ENCODE results near the gene SEMA3E.
"Not testable (repeated sequence)": the region's sequence is repeated elsewhere in the genome, so short reads cannot be mapped to it uniquely, and the experiment has no call there.

Gene SEMA3E

DNA sequence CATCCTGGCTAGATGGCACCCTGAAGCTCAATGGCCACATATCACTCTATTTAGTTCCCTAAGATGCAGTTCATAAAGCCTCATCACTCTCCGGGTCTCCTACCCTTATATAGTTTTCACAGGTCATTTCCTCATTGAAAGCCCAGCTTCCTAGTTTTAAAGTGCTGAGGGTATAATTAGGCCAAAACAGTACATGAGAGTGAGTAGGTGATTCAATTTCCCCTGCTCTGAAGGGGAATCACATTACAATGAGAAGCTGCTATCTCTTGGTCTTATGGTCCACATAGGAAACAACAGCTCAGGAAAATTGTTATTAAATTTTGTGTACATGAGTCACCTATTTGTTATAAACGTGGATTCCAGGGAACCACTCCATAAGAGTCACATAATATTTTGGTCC, 162.0 kb downstream of the SEMA3E start:
- no peak for DNase-seq (ENCODE audit: low spot score)

DNA sequence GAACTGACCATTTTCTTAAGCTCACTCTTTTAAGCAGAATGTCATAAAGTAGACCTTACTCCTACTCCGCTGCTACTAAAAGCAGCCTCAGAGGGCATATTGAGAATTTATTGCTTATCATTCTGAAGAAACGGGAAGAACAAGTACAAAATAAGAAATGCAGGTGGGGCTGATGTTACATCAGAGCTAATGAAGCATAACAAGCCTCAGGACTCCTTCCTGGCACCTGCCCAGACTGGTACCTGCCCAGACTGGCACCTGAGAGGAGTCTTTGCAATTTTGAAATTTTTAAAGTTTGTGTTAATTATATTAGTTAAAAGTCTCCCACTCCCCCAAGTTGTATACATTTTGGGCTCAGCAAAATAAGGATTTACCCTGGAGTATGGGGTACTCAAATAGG, 162.4 kb downstream of the SEMA3E start:
- no peak for DNase-seq (ENCODE audit: low spot score)

DNA sequence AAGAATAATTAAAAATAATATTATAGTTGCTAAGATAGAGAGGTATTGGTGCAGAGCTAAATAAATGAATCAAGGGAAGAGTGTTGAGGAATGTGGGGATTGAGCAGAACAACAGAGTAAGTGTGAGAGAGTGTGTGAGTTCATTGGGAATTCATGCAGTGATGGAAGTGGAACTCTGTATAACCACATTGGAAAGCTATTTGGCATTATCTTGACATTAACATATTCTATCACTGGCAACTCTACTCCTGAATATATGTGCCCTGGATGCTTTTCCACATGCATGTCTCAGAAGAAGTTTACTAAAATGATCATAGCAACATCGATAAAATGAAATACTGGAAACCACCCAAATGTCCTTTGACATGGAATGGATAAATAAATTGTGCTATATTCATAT, 164.1 kb downstream of the SEMA3E start:
- no peak for DNase-seq (ENCODE audit: low spot score)

DNA sequence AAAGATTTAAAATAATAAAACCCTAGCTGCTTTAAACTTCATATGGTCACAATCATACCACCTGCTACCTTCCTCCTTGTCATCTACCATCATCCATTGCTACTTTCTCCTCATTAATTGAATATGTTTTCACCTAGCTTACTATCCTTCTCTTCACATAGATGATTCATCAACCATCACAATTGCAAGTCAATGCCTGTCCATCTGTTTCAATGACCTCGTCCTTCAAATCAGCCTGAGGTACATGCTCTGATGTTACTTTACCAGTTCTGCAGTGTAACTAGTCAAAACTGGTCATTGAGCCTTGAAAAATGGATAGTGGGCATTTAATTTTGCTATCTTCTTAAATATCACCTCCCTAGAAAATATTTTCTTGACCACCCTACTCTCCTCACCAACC, 164.7 kb downstream of the SEMA3E start:
- no peak for DNase-seq (ENCODE audit: low spot score)

DNA sequence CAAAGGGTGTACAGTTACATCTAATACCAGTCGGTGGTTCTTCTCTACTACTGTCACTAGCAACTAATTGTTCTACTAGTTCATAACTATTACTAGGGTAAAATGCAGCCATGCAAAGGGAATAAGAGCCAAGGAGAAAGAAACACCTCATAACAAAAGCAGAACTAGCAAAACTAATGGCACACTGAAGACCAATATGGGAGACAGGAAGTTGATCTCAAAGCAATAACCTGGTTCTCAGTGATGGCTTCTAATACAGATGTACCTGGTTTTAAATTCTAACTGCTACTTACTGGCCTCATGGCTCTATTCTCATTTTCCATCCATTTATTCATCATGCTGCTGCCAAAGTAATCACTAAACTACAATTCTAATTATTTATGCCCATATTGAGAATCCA, 170.3 kb downstream of the SEMA3E start:
- DNase-seq (ENCODE audit: low spot score) = no peak

DNA sequence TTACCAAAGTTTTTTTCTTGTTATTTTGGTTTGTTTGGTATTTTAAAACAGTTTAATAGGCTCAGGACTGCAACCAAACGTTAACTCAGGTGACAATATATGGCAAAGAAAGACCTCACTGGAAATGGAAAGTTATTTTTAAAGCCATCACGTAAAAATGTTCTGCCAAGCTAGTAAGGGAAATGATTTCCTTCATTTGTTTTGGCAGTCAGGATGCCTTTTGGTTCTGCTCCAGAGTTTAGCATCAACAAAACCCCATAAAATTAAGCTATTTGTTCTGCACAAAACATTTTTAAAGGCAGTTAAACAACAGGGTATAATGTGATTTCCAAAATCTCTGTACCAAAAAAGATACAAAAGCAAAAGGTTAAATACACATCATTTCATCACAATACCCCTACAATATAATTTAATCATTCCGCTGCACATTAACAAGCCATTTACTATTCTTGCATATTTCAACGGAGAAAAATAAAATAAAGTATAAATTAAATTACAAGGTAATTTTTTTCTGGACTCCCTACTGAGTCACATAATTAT, 172.4 kb downstream of the SEMA3E start:
- no peak for DNase-seq (ENCODE audit: low spot score)

DNA sequence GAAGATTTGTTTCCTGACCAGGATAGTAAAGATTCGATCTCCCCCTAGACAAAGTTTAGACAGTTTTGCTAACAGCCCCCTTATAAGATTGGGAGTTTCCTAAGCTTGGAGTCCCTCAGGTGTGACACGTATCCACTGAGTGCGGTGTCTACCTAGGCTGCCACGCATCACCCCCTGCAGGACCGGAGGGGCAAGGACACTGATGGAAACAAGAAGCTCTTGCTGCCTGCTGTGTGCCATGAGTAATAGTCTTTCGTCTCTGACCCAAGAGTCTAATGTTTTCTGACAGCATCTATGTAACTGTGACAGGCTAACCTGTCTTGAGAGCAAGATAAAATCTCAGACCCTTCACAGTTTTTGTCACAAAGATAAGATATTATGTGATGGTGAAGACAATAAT, 173.5 kb downstream of the SEMA3E start:
- DNase-seq (ENCODE audit: low spot score) = no peak

DNA sequence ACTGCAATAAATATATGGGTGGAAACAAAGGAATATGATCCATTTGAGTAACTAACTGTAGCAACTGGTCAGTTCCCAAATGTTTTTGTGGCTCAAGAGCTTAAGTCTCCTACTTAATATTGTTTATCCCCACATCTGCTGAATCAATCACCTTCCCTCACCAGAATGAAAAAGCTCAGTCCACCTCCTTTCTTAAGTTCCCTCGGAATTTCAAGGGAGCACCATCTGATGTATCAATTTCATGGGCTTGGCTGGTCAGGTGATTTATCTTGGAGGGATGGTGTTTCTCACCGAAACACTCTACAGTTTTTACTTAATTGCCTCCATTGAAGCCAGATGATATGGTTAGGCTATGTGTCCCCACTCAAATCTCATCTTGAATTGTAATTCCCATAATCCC, 176.6 kb downstream of the SEMA3E start:
- DNase-seq (ENCODE audit: low spot score) = no peak

DNA sequence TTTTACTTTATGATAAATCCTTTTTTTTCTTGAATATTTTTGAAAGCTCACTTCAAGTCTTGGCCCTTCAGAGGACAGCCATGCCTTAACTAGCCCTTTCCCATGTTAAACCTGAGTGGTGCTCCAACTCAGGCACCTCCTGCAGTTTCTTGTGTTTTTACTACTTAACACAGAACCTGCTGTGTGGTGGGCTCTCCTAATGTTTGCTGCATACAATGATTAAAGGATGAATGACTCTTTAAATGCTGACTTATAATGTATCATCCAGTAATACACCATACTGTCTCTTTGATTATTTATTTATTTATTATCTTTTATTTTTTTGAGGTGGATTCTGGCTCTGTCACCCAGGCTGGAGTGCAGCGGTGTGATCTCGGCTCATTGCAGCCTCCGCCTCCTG, 179.4 kb downstream of the SEMA3E start:
- DNase-seq (ENCODE audit: low spot score) = no peak

DNA sequence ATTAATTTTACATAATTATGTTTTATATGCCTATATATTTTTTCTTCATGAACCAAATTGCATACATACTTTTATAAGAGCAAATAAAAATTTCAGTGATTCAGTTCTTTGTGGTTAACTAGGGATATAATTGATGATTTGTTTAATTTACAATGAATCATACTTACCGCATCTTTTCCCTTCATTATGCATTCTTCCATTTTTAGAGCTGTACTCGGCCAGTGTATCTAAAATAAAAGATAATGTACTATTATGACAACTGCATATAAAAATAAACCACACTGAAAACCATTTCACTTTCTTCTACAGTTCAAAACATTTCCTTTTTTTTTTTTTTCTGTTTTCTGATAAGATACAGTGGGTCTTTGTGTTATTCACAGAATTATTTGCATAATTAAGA, 179.9 kb downstream of the SEMA3E start:
- DNase-seq (ENCODE audit: low spot score) = no peak

DNA sequence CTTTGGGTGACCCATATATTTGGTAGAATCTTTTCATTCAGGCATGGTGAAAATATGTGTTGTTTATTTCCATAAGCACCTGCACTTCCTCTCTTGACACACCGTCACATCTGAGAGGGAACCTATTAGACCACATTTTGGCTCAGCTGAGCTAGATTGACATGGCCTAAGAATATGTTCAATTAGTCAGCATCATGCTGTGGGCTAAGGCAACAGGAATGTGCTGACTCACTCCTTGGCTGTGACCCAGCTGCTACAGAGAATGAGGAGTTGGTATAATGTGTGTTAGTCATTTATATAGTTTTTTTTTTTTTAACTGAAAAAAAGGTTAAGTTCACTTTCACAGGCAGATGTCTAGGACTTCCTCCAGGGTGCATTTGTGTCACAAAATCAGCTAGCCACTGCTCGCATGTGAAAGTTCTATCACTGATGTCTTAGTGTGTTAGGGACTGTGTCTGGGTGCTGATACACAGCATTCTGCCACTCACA, 180.6 kb downstream of the SEMA3E start:
- no peak for DNase-seq (ENCODE audit: low spot score)

DNA sequence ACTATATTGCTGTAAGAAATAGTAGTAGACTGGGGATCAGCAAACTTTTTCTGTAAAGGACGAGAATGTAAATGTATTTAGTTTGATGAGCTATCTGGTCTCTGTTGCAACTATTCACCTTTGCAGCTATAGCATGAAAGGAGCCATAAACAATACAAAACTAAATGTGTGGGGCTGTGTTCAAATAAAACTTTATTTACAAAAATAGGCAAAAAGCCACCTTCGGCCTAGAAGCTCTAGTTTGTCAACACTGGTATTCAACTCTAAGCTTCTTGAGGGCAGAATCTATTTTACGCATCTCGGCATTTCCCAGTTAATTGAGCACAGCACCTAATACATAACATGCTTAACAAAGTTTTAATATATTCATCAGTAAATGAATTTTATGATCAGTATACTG, 181.4 kb downstream of the SEMA3E start:
- DNase-seq (ENCODE audit: low spot score) = no peak

DNA sequence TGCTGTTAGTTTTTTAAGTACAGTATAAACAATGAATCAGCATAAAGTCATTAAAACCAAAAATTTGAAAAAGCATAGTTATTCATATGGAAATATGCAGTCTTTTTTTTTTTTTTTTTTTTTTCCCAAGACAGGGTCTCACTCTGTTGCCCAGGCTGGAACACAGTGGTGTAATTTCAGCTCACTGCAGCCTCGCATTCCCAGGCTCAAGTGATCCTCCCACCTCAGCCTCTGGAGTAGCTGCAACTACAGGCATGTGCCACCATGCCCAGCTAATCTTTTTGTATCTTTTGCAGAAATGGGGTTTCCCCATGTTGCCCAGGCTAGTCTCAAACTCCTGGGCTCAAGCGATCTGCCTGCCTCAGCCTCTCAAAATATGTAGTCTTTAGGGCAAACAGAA, 182.0 kb downstream of the SEMA3E start:
- no peak for DNase-seq (ENCODE audit: low spot score)

DNA sequence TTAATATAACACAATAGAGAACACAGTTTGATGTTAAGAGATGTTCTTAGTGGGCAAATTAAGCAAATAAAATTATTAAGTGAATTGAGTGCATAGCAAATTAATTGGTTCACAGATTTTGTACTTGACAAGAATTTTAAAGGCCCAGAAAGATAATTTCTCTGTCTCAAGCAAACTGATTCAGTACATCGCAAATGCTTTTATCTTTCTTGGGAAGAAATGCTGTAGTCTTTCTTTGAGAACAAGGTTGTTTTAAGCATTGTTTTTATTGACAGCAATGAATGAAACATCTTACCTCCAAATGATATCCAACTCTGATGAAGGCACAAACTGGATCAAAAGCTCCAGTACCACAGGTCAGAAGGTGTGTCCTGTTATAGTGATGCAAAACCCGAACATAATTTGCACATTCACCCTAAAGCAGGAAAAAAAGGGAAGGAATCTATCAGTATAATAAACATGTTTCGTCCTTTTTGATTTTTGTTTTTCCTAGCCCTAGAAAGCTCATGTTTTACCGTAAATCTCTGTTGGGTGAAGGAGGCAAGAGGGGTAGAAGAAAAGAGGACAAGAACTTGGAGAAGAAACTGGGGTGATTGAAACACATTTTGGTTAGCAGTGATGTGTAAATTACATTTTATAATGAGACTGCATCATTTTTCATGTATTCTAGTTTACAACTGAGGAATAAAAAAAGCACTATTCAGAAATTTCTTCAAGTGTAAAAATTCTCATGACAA, 182.6 kb downstream of the SEMA3E start:
- no peak for DNase-seq (ENCODE audit: low spot score)

DNA sequence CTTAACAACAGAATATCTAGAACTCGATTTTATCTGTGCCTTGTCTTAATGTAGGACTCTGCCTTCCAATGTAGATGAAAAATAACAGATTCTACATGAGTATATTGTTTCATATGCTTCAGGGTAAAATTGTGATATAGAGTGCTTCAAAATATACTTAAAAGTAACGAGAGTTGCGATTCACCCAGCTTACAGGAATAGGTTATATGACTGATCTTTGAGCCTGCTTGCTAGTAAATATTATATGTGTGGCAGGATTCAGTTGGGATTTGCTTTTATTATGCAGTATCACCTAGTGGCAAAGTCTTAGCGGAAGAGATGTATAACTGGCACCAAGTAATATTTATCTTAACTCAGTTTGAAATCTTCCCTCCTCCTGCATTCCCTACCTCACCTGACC, 183.3 kb downstream of the SEMA3E start:
- DNase-seq (ENCODE audit: low spot score) = no peak

DNA sequence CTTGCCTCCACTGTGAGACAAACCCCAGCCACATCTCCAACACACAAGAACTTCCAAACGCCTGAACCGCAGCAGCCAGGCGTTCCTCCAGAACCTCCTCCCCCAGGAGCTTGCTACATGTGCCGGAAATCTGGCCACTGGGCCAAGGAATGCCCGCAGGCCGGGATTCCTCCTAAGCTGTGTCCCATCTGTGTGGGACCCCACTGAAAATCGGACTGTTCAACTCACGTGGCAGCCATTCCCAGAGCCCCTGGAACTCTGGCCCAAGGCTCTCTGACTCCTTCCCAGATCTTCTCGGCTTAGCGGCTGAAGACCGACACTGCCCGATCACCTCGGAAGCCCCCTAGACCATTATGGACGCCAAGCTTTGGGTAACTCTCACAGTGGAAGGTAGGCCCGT, 187.1 kb downstream of the SEMA3E start:
- DNase-seq (ENCODE audit: low spot score) = not testable (repeated sequence)

DNA sequence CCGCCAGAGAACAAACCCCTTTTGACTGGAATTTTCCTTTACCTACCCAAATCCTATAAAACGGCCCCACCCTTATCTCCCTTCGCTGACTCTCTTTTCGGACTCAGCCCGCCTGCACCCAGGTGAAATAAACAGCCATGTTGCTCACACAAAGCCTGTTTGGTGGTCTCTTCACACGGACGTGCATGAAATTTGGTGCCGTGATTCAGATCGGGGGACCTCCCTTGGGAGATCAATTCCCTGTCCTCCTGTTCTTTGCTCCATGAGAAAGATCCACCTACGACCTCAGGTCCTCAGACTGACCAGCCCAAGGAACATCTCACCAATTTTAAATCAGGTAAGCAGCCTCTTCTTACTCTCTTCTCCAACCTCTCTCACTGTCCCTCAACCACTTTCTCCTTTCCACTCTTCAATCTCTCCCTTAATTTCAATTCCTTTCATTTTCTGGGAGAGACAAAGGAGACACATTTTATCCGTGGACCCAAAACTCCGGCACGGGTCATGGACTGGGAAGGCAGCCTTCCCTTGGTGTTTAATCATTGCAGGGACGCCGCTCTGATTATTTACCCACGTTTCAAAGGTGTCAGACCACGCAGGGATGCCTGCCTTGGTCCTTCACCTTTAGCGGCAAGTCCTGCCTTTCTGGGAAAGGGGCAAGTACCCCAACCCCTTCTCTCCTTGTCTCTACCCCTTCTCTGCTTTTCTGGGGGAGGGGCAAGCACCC, 188.8 kb downstream of the SEMA3E start:
- DNase-seq (ENCODE audit: low spot score) = not testable (repeated sequence)

DNA sequence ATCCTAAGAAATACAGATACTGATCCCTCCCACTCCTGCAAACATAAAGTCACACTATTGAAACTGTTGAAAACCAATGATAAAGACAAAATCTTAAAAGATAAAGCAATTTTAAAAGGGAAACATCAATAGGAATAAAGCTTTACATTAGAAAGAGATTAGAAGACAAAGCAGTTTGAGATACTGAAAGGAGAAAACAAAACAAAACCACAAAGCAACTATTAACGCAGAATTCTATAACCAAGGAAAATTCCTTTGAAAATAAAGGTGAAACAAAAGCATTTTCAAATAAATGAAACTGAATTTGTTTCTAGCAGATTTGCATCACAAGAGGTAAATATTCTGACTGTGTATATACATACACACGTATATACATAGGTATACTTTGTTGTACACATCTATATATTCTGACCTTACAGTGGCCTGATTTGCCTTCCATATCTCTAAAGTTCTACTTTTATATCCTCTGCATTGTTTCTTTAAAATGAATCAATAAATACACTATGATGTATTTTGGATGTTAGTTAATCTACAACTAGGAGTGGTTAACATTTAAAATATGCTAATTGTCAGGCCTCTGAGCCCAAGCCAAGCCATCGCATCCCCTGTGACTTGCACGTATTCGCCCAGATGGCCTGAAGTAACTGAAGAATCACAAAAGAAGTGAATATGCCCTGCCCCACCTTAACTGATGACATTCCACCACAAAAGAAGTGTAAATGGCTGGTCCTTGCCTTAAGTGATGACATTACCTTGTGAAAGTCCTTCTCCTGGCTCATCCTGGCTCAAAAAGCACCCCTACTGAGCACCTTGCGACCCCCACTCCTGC, 189.6 kb downstream of the SEMA3E start:
- not testable (repeated sequence) for DNase-seq (ENCODE audit: low spot score)

DNA sequence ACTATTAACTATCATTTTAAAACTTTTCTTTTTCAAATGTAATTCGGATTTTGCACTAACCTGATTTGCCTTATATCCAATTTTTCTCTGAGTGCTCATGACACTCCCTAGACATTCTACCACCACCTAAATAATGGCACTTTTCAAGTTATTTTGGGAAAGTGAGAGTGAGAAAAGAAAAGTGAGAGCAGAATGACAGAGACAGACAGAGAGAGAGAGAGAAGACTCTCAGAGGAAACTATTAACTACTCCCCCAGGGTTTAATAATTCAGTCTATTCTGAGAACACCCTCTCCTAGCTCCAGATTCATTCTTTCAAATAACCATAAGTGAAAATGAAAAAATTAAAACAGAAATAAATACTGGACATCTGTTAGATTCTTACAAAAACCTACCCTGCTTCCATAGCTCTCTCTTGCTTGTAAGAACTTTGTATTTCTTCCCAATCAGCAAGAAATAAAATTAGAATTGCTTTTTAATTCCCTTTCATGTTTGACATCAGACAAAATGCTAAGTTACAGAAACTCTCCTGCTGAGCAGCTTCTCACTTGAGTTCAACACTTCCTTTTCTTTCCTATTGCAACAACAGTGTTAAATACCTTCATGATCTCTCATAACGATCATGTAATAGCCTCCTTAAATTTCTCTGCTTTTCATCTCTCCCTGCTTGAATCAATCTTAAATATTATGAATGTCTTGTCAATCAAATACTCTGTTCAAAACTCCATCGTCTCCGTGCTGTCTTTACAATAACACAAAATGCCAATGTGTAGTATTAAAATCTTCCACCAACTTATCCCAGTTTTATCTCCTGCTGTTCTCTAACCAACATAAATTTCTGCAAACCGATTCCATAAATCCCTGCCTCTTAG, 191.7 kb downstream of the SEMA3E start:
- no peak for DNase-seq (ENCODE audit: low spot score)

DNA sequence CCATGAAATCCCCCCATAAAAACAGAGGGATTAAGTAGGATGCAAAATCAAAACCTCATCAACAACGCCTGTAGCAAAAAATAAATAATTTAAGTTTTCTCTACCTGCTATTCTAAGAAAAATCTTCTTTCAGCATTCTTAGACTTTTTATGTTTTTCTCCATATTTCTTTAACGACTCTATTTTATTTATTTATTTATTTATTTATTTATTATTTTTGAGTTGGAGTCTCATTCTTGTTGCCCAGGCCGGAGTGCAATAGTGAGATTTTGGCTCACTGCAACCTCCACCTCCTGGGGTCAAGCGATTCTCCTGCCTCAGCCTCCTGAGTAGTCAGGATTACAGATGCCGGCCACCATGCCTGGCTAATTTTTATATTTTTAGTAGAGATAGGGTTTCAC, 192.5 kb downstream of the SEMA3E start:
- DNase-seq (ENCODE audit: low spot score) = no peak

DNA sequence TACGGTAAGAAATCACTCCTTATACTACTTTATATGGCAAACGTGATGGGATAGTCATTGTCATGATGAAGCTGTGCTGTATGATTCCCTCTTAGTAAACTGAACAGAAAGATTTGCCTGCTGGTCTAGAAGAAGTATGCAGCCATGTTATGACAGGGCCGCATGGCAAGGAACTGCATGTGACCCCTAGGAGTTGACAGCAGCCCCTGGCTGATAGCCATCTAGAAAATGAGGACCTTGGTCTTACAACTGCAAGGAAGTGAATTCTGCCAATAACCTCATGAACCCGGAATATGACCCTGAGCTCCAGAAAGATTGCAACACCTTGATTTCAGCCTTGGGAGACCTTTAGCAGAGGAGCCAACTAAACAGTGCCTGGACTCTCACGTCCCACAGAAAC, 193.3 kb downstream of the SEMA3E start:
- no peak for DNase-seq (ENCODE audit: low spot score)

DNA sequence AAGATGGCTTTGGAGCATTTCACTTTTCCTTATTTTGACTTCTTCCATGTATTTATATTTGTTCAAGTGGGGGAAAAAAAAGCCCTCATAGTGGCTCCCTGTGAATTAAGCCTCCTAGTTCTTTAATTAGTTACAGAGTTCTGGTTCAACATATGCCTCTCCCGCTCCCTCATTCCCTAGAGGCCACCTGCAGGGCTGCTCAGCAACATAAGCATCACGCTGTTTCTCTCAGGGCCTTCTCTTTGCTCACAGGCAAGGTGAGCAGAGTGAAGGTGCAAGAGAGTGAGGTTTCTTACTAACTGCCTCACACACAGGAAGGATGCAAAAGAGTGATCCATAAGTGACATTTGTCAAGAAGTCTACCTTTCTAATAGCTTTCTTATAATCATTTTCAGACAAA, 196.7 kb downstream of the SEMA3E start:
- DNase-seq (ENCODE audit: low spot score) = no peak
